NCI-H345 treated with DMSO at 0.1 percent for 48 hours (cell line): ENCODE measurements around the gene MVK.

Source experiments
- DNase-seq: peaks from one replicate; lab custom pipeline; 2025; ENCODE audit not compliant: unreplicated experiment; lab: John Stamatoyannopoulos, UW

The MVK gene

GRCh38 chr12:109573029-109573913 is at the start of gene MVK, which contains the start of gene MMAB:
TSS of gene MVK (plus strand) at chr12:109573794. CDS start at chr12:109574823, 1,029 bp downstream.
TSS of gene MMAB (minus strand) at chr12:109573504. CDS start at chr12:109573480, 24 bp downstream.
- DNase-seq: peak; percentile 99

DNA sequence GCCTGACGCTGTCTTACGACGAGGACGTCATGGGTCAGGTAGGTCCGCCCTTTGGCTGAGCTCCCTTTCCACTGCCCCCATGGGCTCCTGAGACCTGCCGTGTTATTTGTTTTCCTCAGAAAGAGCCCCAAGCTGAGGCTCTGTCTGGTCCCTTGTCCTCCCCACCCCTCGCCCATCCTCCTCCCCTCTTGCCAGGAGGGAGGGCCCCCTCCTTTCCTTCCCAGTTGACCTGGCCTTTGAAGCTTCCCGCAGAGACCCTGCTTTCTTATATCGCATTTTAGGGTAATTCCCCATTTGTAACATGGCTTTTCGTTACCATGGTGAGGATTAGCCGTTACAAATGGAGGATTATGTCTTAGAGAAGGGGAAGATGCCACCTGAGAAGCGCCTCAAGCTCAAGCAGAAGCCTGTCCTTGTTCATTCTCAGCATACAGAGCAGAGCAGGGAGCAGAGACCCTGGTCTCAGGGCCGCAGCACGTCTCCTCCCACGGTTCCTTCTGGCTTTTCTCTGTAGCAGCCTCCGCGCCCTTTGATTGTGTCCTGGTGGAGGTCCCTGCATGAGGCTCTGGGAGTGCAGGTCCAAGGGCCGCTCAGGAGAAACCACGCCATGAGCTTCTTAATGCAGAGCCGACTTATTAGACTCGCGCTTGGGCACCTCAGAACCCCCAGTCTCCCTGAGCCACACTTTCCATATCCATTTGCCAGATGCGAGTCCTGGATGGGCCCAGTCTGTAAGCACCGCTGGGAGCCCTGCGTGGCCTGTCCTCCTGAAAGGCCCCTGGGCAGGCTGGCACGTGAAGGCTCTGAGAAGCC is 48.9 kb upstream of the MVK start:
- DNase-seq: no peak

- no peak for DNase-seq
These were observed 48.4 kb upstream of the MVK start for GRCh38 chr12:109525279-109525585.

DNA sequence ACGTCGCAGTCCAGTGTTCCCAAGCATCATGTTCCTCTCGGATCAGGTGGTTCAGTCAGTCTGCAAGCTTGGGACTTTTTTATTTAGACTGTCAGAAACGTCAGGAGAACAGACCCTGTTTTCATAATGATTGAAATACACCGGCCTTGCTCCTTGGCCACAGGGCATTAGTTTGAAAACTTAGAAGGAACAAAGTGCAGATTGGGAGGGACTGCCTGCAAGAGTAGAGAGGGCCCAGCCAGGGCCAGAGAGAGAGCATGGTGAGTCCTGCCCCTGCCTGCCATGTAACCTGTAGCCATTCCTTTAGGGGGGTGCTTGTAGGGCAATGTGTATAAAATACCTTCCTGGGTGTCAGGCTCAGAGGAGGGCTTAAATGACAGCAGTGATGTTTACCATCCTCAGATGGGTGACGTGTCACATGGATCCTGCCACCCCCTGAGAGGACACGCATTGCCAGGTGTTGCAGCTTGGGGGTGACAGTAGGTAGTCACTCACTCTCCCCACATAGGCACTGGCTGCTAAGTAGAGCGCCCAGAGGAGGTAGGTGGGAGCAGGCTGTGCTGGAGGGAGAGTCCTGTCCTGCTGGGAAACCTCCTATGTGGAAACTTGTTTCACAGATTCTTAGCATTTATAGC is 46.0 kb upstream of the MVK start:
- DNase-seq: no peak

GRCh38 chr12:109529691-109530640 is 43.6 kb upstream of the MVK start:
- no peak for DNase-seq

- no peak for DNase-seq
These were observed 42.2 kb upstream of the MVK start for GRCh38 chr12:109531411-109531810.

DNA sequence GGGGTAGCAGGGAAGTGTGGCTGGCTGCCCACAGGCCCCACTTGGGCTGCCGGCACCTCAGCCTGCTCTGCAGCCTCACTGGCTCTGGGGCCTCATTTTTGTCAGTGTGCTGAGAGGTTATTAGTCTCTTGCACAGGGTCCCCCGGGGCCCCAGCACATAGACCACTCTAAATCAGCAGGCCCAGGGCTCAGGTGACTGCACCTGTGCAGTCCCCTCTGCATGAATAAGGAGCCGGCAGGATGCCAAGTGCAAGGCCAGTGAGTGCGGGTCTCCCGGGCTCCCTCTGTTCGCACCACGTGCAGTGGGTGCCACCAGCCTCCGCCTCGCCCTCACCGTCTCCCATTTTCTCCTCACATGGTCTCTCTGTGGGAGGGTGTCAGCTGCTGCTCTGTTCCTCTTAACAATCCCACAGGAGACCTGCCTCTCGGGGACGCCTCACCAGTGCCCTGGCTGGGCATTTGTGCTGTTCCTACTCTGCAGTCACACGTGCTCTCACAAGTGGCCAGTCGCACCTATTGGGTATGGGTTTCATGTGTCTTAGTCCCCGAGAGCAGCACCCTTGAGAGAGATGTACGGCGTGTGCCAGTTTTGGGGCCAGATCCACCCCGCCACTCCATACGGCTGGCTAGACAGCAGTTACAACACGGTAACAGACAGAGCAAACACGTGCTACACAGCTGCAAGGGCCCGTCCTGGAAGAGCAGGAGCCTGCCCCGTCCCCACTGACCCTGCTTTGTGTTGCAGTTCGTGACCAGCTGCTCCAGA is 40.7 kb upstream of the MVK start:
- no peak for DNase-seq

- no peak for DNase-seq
These were observed 40.2 kb upstream of the MVK start for GRCh38 chr12:109533487-109533740.

GRCh38 chr12:109534456-109534855 is 39.1 kb upstream of the MVK start:
- no peak for DNase-seq

- DNase-seq: no peak
These were observed 38.2 kb upstream of the MVK start for GRCh38 chr12:109535231-109535862.

GRCh38 chr12:109535863-109536250 is 37.7 kb upstream of the MVK start:
- no peak for DNase-seq

GRCh38 chr12:109537136-109537535 is 36.5 kb upstream of the MVK start:
- no peak for DNase-seq

DNA sequence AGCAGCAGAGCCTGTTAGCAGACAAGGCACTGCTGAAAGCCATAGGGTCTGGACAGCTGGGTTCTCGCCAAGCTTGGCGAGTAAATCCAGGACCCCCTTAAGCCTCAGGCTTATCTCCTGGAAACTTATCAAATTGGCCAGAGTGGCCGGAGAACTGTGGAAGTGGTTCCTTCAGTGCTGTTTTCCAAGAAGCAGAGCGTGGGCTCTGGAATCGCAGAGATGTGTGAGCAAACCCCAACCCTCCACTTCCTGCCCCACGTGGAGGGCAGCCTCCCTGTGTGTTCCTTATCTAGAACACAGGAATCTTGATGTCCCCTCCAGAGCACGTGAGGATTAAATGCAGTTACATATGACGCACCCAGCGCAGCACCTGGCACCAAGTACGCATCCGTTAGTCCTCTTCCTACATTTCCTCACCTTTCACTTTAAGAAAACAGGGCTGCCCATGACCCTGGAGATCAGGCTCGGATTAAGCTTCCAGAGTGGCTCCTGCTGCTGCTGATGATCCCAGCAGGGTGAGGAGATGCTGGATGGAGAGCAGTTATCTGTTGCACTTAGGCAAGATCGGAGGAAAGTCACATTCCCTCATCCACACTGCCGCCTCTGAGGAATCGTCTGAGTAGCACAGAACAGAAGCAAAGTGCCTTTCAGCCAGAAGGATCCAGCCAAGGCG is 35.3 kb upstream of the MVK start:
- DNase-seq: no peak

- DNase-seq: no peak
These were observed 34.1 kb upstream of the MVK start for GRCh38 chr12:109539508-109539907.

DNA sequence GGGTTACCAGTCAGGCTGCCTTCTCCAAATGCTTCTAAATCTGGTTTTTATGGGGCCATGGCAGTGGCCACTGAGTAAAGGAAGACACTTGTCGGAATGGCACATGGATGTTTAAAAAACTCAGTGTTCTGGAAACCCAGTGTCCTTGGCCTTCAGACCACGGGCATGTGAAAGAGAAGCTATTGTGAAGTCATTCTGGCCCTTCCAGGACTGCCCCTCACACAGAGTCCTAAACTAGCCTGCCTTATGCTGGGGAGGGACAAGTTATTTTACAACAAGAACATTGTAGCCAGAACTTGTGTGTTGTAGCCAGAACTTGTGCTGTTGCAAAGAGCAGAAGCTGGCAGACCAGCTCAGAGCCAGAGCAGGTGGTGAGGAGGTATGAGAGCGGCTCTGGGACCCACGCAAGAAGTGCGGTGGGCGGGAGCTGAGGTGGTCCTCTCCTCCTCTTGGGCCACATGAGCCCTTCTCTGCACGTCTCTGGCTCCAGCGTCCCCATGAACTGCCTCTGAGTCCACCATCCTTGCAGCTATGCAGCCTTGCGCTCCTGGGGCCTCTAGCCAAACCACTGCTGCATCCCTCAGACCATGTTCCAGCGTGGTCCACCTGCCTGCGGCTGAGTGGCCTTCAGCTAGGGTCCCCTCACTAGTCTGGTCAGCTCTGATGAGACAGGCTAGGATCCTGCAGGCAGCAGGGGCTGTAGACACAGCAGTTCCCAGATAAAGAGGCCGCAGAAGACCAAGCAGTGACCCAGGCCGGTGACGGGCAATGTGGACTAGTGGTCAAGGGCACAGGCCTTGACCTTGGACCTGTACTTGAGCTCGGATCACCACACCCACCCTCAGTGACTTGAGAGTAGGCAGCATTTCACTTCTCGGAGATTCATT is 32.8 kb upstream of the MVK start:
- DNase-seq: no peak

DNA sequence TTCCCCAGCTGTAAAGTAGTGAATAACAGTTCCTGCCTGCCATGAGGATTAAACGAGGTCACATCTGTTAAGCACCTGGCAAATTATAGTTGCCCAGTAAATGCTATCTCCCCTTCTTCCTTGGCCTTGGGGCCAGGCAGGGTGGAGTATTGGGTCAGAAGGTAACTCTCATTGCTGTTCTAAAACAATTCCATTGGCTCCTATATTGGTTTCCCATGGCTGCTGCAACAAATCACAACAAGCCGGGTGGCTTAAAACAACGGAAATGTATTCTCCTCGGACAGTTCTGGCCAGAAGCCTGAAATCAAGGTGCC is 32.2 kb upstream of the MVK start:
- DNase-seq: no peak

- DNase-seq: no peak
These were observed 31.6 kb upstream of the MVK start for GRCh38 chr12:109542014-109542413.

DNA sequence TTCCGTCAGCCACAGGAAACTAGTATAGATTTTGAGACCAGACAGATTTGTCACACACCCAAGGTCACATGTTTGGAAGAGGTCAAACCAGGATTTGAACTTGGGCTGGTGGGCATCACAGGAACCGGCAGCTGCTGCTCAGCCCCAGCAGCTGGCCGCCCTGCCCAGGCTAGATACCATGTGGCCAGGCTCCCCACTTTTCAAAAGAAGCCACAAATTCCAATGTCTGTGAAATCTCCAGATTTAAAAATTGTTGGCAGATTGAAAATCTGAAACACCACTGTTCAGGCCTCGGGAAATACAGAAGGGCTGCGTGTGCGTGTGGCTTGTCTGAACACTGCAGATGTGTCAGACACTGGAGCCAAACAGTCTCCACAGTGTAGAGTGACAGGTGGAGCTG is 30.7 kb upstream of the MVK start:
- no peak for DNase-seq
